ENCODE measurements around the gene AUTS2.

Gene AUTS2

GRCh38 chr7:70319057-70319456 is 720.8 kb downstream of the AUTS2 start:
- no peak for DNase-seq (ENCODE audit: low read depth)
- TF ChIP-seq CTCF (conservative IDR thresholded peaks at IDR 0.05; ENCODE audit: low read depth, low read length), result no peak
- H3K4me3 ChIP-seq (ENCODE audit: low read length), result no peak overlapping the region

- no peak overlapping the region for H3K4me3 ChIP-seq (ENCODE audit: low read length)
- DNase-seq (ENCODE audit: low read depth), result no peak
- TF ChIP-seq CTCF (conservative IDR thresholded peaks at IDR 0.05; ENCODE audit: low read depth, low read length), result no peak
Measured at GRCh38 chr7:70321016-70321590, 722.8 kb downstream of the AUTS2 start.

GRCh38 chr7:70322856-70323255 is 724.6 kb downstream of the AUTS2 start:
- no peak for TF ChIP-seq CTCF (conservative IDR thresholded peaks at IDR 0.05; ENCODE audit: low read depth, low read length)
- no peak overlapping the region for H3K4me3 ChIP-seq (ENCODE audit: low read length)
- no peak for DNase-seq (ENCODE audit: low read depth)

GRCh38 chr7:70325509-70326101 is 727.3 kb downstream of the AUTS2 start:
- H3K4me3 ChIP-seq (ENCODE audit: low read length), result no peak overlapping the region
- DNase-seq (ENCODE audit: low read depth), result peak; percentile 61
- no peak for TF ChIP-seq CTCF (conservative IDR thresholded peaks at IDR 0.05; ENCODE audit: low read depth, low read length)

- no peak for DNase-seq (ENCODE audit: low read depth)
- no peak for TF ChIP-seq CTCF (conservative IDR thresholded peaks at IDR 0.05; ENCODE audit: low read depth, low read length)
- H3K4me3 ChIP-seq (ENCODE audit: low read length), result no peak overlapping the region
Measured at GRCh38 chr7:70334295-70334694, 736.0 kb downstream of the AUTS2 start.

GRCh38 chr7:70334871-70335270 is 736.6 kb downstream of the AUTS2 start:
- TF ChIP-seq CTCF (conservative IDR thresholded peaks at IDR 0.05; ENCODE audit: low read depth, low read length), result no peak
- no peak for DNase-seq (ENCODE audit: low read depth)
- H3K4me3 ChIP-seq (ENCODE audit: low read length), result no peak overlapping the region

- TF ChIP-seq CTCF (conservative IDR thresholded peaks at IDR 0.05; ENCODE audit: low read depth, low read length), result no peak
- no peak for DNase-seq (ENCODE audit: low read depth)
- no peak overlapping the region for H3K4me3 ChIP-seq (ENCODE audit: low read length)
Measured at GRCh38 chr7:70336536-70336935, 738.3 kb downstream of the AUTS2 start.
